CD4-positive, CD25-positive, alpha-beta regulatory T cell (primary cell): ENCODE data around the gene BASP1. TPM values are rescaled to one million over a fixed set of nuclear protein-coding genes. Genes with fewer than 3 reads are reported as not detected.
"Not testable (repeated sequence)": the region's sequence is repeated elsewhere in the genome, so short reads cannot be mapped to it uniquely, and the experiment has no call there.

Source experiments
- ATAC-seq, 2 donors: fragments of 150-1000 bp; cut with Tn5 transposase; one replicate each; pipeline ENCODE4 v1.10.0; 2021; ENCODE audit warnings: low read depth in 2 of 2, moderate number of reproducible peaks in 2 of 2, moderate library complexity in 1 of 2
- DNase-seq, 3 donors: peaks; one replicate each; pipeline versions ENCODE4 v3.0.0 to v3.0.0-alpha.2; 2012 to 2022; ENCODE audit warnings: mixed read lengths in 1 of 3
- H3K27ac ChIP-seq: one replicate; pipeline ENCODE4 v1.7.0; 2013; ENCODE audit warnings: mild to moderate bottlenecking, low read length; ENCODE audit not compliant: insufficient read depth, poor library complexity, severe bottlenecking
- H3K27me3 ChIP-seq: one replicate; pipeline ENCODE4 v1.7.0; 2013; ENCODE audit warnings: low read length; ENCODE audit not compliant: control insufficient read depth, insufficient read depth
- H3K36me3 ChIP-seq: one replicate; pipeline ENCODE4 v1.7.0; 2013; ENCODE audit warnings: mild to moderate bottlenecking, low read length, moderate library complexity; ENCODE audit not compliant: control insufficient read depth, insufficient read depth
- H3K4me1 ChIP-seq: 2 replicates; pipeline ENCODE4 v1.7.0; 2013; ENCODE audit warnings: mild to moderate bottlenecking, low read length; ENCODE audit not compliant: insufficient read depth, control insufficient read depth, poor library complexity, severe bottlenecking
- H3K4me3 ChIP-seq: one replicate; pipeline ENCODE4 v1.7.0; 2013; ENCODE audit warnings: low read depth, mild to moderate bottlenecking, low read length, moderate library complexity
- H3K9me3 ChIP-seq, 2 experiments: 1 replicate in 1 of 2; 2 replicates in 1 of 2; pipeline ENCODE4 v1.7.0; 2013; ENCODE audit warnings: low read length in 2 of 2, mild to moderate bottlenecking in 1 of 2, moderate library complexity in 1 of 2; ENCODE audit not compliant: control insufficient read depth in 2 of 2
- H3K27ac Mint-ChIP-seq, 3 donors: one replicate each; pipeline ENCODE4 v1.8.0; 2020 to 2022; ENCODE audit warnings: mild to moderate bottlenecking in 3 of 3, mixed read lengths in 3 of 3, moderate library complexity in 2 of 3
- H3K27me3 Mint-ChIP-seq: one replicate; pipeline ENCODE4 v1.8.0; 2022; ENCODE audit warnings: mild to moderate bottlenecking, mixed read lengths
- H3K36me3 Mint-ChIP-seq: one replicate; pipeline ENCODE4 v1.8.0; 2020; ENCODE audit warnings: mixed read lengths
- H3K4me1 Mint-ChIP-seq, 4 donors: one replicate each; pipeline ENCODE4 v1.8.0; 2020 to 2022; ENCODE audit warnings: mixed read lengths in 4 of 4, mild to moderate bottlenecking in 1 of 4
- H3K4me3 Mint-ChIP-seq, 4 donors: one replicate each; pipeline ENCODE4 v1.8.0; 2020 to 2022; ENCODE audit warnings: mild to moderate bottlenecking in 4 of 4, mixed read lengths in 4 of 4, moderate library complexity in 3 of 4
- H3K9me3 Mint-ChIP-seq, 7 donors: one replicate each; pipeline ENCODE4 v1.8.0; 2020 to 2022; ENCODE audit warnings: mixed read lengths in 7 of 7, mild to moderate bottlenecking in 3 of 7, moderate library complexity in 2 of 7
- polyA plus RNA-seq, 4 donors: library from polyadenylated mRNA; unstranded; fragments of 300-500 nt; fragmentation: Illumina TruSeq; gene quantifications; one replicate each; pipeline ENCODE4 v1.2.3, GENCODE V29; 2021
- total RNA-seq: library from RNA; stranded (reverse); gene quantifications from one replicate; pipeline ENCODE4 v1.2.3, GENCODE V29; 2022

BASP1 gene
- total and polyA plus RNA-seq, 5 donors from 2014 or later, result 0.51 to 2.8 (median 1.6) TPM

GRCh38 chr5:17302106-17302505 is 84.7 kb downstream of the BASP1 start:
- Histone ChIP-seq H3K36me3 (no peaks in the 10 kb centered on the region), H3K27ac (no peak overlapping the region), H3K27me3 (no peaks in the 10 kb centered on the region), H3K4me1 (no peaks in the 10 kb centered on the region), H3K4me3 (no peak overlapping the region), H3K9me3 (no peaks in the 10 kb centered on the region)
- DNase-seq (no peak), ATAC-seq (no peak)
- Mint-ChIP-seq H3K9me3 (peaks cover 0 to 5% (median 0%) of the 10 kb centered on the region in 7 donors), H3K27ac (no peak overlapping the region), H3K4me1 (no peaks in the 10 kb centered on the region), H3K36me3 (no peaks in the 10 kb centered on the region), H3K27me3 (no peaks in the 10 kb centered on the region), H3K4me3 (no peak overlapping the region)

DNA sequence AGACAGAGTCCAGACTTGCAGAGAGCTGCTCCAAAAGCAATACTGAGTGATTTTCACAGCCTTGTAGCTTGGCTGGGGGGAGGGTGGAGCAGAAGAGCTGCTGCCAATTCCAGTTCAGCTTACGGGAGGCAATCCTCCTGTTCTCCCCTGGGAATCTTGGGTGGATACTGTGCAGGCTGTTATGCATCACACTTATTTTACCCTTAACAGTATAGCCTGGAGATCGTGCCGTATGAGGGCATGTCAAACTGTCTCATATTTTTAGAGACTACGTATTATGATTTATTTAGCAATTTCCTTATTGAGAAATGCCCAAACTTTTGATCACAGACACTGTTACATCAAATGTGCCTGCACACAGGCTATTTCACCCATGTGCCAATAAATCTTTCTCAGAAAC is 85.2 kb downstream of the BASP1 start:
- no peak overlapping the region for H3K4me3 ChIP-seq
- H3K4me1 ChIP-seq, result no peaks in the 10 kb centered on the region
- no peaks in the 10 kb centered on the region for H3K36me3 ChIP-seq
- DNase-seq (no peak), ATAC-seq (no peak)
- peaks cover 0 to 8% (median 2%) of the 10 kb centered on the region in 7 donors for H3K9me3 Mint-ChIP-seq
- H3K36me3 Mint-ChIP-seq, result no peaks in the 10 kb centered on the region
- H3K27me3 ChIP-seq, result no peaks in the 10 kb centered on the region
- H3K27ac ChIP-seq, result no peak overlapping the region
- no peaks in the 10 kb centered on the region for H3K9me3 ChIP-seq
- H3K4me1 Mint-ChIP-seq, result no peaks in the 10 kb centered on the region
- no peak overlapping the region for H3K4me3 Mint-ChIP-seq
- no peak overlapping the region for H3K27ac Mint-ChIP-seq
- no peaks in the 10 kb centered on the region for H3K27me3 Mint-ChIP-seq

GRCh38 chr5:17304282-17304681 is 86.9 kb downstream of the BASP1 start:
- Histone ChIP-seq H3K27ac (no peak overlapping the region), H3K4me3 (no peak overlapping the region), H3K4me1 (no peaks in the 10 kb centered on the region), H3K9me3 (no peaks in the 10 kb centered on the region), H3K36me3 (no peaks in the 10 kb centered on the region), H3K27me3 (no peaks in the 10 kb centered on the region)
- Mint-ChIP-seq H3K27me3 (no peaks in the 10 kb centered on the region), H3K27ac (no peak overlapping the region), H3K36me3 (no peaks in the 10 kb centered on the region), H3K4me3 (no peak overlapping the region), H3K9me3 (peaks cover 0 to 14% (median 3%) of the 10 kb centered on the region in 7 donors), H3K4me1 (no peaks in the 10 kb centered on the region)
- DNase-seq (no peak), ATAC-seq (no peak)

DNA sequence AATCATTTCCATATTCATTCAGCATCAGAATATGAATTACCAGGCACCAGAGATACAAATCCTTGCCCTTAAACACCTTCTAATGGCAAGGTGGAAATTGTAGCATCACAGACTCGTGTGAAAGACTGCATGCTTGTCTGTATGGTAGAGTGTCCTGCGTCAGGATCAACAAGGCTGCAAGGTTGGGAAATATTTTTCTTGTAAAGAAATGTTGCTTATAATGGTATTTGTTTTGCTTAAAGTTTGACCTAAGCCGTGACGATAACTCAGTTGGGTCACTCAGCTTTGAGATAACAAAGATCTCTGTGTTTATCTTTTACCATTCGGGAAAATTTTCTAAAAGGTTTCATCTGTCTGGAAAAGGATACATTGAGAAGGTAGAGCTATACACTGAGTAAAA is 87.6 kb downstream of the BASP1 start:
- no peak overlapping the region for H3K27ac Mint-ChIP-seq
- no peak overlapping the region for H3K27ac ChIP-seq
- no peak overlapping the region for H3K4me3 Mint-ChIP-seq
- no peaks in the 10 kb centered on the region for H3K36me3 Mint-ChIP-seq
- no peak for ATAC-seq
- no peaks in the 10 kb centered on the region for H3K36me3 ChIP-seq
- DNase-seq, result no peak
- H3K4me3 ChIP-seq, result no peak overlapping the region
- H3K9me3 Mint-ChIP-seq, result peaks cover 0 to 14% (median 2%) of the 10 kb centered on the region in 7 donors
- no peaks in the 10 kb centered on the region for H3K9me3 ChIP-seq
- no peaks in the 10 kb centered on the region for H3K4me1 ChIP-seq
- H3K4me1 Mint-ChIP-seq, result no peaks in the 10 kb centered on the region
- H3K27me3 Mint-ChIP-seq, result no peaks in the 10 kb centered on the region
- H3K27me3 ChIP-seq, result no peaks in the 10 kb centered on the region

DNA sequence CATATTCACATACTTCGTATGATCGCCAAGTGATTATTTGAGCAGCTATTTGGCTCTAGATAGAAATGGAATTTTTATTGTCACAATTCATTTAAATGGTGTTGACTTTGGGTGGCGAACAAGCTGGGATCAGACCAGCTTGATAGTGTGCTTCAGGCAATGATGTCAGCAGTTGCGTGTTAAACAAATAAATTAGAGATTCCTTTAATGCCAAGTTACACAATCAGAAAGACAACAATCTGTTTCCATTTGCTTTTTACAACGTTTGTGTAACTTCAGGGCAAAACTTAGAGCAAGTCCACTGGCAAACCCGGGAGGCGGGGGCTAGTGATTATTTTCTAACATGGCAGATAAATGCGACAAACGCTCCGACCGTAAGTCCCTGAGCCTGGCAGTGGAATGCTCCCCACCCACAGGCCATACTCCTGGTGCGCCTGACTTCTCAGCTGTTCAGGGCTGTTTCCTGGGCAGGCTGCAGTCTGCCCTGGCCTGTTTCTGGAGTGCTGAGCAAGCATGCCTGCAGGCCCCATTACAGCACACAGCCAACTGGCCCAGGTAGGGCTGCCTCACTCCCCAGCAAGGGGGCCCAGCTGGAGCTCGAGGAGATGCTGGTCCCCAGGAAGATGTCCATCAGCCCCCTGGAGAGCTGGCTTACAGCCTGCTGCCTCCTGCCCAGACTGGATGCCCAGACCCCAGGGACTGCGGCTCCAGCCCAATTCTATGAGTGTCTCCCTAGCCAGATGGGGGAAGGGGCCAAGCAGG is 88.7 kb downstream of the BASP1 start:
- no peak for DNase-seq
- Mint-ChIP-seq H3K36me3 (no peaks in the 10 kb centered on the region), H3K27ac (no peak overlapping the region), H3K9me3 (peaks cover 0 to 14% (median 2%) of the 10 kb centered on the region in 7 donors), H3K27me3 (no peaks in the 10 kb centered on the region), H3K4me1 (no peaks in the 10 kb centered on the region), H3K4me3 (no peak overlapping the region)
- H3K9me3 ChIP-seq, result peaks cover 0 to 2% of the 10 kb centered on the region in 2 experiments
- no peak for ATAC-seq
- H3K4me3 ChIP-seq, result no peak overlapping the region
- no peaks in the 10 kb centered on the region for H3K27me3 ChIP-seq
- H3K36me3 ChIP-seq, result no peaks in the 10 kb centered on the region
- H3K4me1 ChIP-seq, result no peaks in the 10 kb centered on the region
- H3K27ac ChIP-seq, result no peak overlapping the region

DNA sequence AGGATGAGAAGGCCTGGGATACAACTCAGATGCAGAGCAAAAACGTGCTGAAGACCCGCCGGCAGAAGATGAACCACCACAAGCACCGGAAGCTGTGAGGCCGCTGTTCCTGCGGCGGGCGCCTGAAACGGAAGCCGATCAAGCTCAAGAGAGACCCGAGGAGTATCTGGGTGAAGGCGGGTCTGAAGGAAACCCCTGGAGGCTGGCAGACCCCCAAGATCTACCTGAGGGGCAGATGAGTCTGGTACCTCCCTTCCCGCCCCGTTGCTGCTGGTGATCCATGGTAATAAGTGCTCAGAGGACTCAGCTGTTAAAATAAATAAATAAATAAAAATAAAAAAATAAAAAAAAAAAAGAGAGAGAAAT is 89.3 kb downstream of the BASP1 start:
- Mint-ChIP-seq H3K27ac (no peak overlapping the region), H3K4me1 (no peaks in the 10 kb centered on the region), H3K36me3 (no peaks in the 10 kb centered on the region), H3K9me3 (peaks cover 0 to 14% (median 2%) of the 10 kb centered on the region in 7 donors), H3K27me3 (no peaks in the 10 kb centered on the region), H3K4me3 (no peak overlapping the region)
- peaks cover 0 to 2% of the 10 kb centered on the region in 2 experiments for H3K9me3 ChIP-seq
- DNase-seq, result no peak
- no peaks in the 10 kb centered on the region for H3K4me1 ChIP-seq
- no peaks in the 10 kb centered on the region for H3K27me3 ChIP-seq
- no peak overlapping the region for H3K27ac ChIP-seq
- no peaks in the 10 kb centered on the region for H3K36me3 ChIP-seq
- no peak overlapping the region for H3K4me3 ChIP-seq
- ATAC-seq, result no peak

- not testable (repeated sequence) for H3K36me3 ChIP-seq, H3K27me3 Mint-ChIP-seq, ATAC-seq, H3K4me1 ChIP-seq, DNase-seq, H3K4me3 Mint-ChIP-seq, H3K27ac Mint-ChIP-seq, H3K9me3 ChIP-seq, H3K27ac ChIP-seq, H3K4me1 Mint-ChIP-seq, H3K36me3 Mint-ChIP-seq, H3K4me3 ChIP-seq, H3K27me3 ChIP-seq
- peaks cover 0 to 14% (median 2%) of the 10 kb centered on the region in 7 donors for H3K9me3 Mint-ChIP-seq
Observed at GRCh38 chr5:17307440-17307839, 90.0 kb downstream of the BASP1 start.
